T-helper 9 cell (primary cell): ENCODE measurements around the gene CTSZ.
"Not testable (repeated sequence)": the region's sequence is repeated elsewhere in the genome, so short reads cannot be mapped to it uniquely, and the experiment has no call there.

Experiments
- DNase-seq: peaks from one replicate; pipeline ENCODE4 v3.0.0-alpha.2; 2020
- total RNA-seq, 2 donors: gene quantifications; one replicate each; lab custom pipeline; 2026; lab: John Stamatoyannopoulos, UW

Gene CTSZ
- total RNA-seq = 18.6 to 26.6 reads per million in 2 donors

DNA sequence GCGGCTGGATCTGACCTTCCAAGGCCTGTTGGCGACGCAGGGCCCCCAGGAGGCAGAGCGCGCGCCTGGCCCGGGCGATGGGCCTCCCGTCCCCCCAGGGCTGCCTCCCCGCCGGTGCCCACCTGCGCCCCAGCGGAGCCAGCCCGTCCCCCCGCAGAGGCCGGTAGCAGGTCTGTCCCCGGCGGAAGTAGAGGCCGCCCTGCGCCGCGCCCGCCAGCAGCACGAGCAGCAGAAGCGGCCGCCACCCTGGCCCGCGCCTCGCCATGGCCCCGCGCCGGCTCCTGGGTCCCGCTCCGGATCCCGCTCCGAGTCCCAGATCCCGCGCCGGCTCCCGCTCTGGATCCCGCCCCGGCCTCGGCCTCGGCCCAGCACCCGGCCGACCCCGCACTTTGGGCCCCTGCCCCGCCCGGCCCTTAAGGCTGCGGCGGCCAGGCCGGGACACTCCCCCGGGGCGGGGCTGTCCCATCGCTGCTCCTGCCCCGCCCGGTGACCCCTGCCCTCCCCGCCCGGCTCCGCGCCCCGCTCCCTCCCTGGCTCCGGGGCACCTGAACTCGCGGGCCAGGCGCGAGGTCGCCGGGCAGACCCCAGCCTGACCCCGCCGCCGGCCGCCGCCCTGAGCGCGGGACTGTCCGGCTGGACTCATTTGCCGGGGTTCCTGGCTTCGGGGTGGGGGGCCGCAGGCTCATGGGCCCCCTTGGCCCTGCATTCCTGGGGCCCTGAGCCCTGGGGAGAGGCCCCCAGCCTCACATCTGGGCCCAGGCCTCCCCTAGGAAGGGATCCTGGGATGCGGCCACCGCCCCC is at the start of gene CTSZ:
Gene CTSZ, minus strand, starts transcription at position 391 of the 801 bp plus-strand sequence. Its CDS starts 126 bp downstream, at position 265.
- peak; percentile 35 for DNase-seq

DNA sequence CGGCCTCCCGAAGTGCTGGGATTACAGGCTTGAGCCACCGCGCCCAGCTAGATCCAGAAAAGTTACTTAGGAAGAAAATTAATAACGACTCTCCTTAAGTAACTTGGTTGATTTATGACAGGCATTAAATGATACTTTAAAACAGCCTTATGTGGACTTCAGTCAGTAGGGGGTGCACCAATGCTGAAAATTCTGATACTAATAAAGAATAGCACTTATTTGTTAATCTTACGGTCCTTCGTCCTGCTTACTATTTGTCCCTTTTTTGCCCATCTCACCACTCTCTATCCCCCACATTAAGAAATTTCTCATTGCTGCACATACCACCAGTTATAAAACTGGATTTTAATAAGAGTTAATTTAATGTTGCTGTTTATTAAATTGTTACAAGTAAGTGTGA is 48.2 kb upstream of the CTSZ start:
- no peak for DNase-seq

DNA sequence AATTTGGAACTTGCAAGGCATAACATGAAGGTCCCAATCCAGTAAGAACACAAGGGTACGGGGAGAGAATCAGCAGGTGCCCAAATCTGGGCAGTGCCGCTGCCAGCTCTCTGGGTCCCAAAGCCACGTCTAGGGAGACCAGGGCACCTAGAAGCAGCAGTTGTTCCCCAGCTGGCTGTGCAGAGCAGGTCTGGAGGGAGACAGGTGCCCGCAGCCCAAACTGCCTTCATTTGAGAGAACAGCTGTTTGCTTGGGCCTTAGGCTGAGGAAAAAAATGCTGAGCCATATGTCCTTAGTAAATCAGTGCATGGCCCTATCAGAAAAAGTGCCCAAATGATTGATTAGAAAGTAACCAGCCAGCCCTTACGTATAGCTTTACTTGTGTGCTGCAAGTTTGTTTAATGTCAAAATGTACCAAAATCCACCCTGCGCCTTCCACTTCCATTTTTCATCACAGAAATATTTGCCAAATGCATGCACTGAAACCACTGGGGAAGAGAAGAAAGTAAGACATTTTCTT is 44.7 kb upstream of the CTSZ start:
- DNase-seq = no peak

DNA sequence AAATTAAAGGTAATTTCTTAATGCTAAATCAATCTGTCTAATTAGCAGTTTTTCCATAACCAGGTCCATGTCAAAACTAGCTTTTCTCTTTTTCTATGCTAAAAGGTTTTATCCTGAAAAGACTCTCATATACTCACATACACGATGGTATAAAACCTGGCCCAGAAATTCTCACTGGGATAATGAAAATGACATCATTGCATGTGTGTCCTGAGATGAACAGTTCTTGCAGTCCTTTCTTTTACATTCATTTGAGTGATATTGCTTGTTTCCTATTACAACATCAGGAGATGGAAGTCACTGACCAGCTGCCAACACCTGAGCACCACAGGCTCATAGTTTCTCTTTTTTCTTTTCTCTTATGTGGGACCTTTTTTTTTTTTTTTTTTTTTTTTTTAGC is 43.4 kb upstream of the CTSZ start:
- DNase-seq = no peak

DNA sequence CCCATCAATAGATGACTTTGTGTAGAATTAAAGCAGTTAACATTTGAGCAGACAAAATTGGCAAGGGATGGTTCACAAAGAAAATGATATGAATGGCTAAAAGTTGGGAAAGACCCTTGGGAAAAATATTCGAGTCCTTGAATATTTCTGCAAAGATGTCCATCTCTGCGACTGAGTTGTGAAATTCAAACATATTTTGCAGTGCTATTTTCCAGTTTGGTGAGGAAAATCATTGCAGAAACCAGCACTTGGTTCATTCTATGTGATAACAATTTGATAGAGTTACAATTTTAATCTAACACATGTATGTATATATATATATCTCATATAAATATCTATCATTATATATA is 41.6 kb upstream of the CTSZ start:
- no peak for DNase-seq

DNA sequence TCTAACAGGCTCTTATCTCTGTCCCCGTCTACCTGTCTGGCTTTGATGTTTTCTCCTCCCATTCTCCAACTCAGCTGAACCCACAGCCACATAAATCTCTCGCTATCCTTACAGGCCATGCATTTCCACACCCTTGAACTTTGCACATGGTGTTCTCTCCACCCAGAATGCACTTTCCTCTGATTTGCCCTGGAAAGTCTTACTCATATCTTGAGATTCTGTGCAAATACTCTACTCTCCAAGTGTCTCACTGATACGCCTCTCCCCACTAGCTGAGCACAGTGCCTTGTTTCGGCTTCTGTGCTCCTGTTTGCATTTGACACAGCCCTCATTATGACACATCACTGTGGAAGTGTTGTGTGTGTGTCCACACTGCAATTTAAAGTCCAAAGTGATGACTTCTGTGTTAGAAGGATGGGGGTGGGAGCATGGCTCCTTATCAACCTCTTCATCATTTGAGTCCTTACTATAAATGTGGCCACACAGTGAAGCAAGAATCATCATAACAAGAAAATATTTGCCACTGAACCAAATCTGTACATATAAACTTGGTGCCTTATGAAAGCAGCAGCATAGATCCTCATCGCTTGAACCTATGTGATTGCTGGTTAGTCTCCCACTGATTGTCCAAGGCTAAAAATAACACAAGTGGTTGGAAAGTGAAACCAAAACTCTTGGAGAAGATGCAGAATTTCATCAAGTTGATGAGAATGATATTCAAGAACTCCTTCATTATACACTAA is 41.1 kb upstream of the CTSZ start:
- no peak for DNase-seq

DNA sequence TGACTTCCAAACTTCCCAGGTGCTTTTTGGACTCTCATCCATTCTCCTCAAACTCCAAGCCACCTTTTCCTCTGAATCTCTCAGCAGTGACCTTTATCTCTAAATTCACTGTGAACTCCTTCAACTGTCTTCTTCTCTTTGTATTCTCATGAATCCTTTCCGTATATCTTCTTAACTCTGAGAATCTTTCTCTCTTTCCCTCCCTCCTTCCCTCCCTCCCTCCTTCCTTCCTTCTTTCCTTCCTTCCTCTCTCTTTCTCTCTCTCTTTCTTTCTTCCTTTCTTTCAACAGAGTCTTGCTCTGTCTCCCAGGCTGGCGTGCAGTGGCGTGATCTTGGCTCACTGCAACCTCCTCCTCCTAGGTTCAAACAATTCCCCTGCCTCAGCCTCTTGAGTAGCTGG is 39.8 kb upstream of the CTSZ start:
- DNase-seq = no peak

DNA sequence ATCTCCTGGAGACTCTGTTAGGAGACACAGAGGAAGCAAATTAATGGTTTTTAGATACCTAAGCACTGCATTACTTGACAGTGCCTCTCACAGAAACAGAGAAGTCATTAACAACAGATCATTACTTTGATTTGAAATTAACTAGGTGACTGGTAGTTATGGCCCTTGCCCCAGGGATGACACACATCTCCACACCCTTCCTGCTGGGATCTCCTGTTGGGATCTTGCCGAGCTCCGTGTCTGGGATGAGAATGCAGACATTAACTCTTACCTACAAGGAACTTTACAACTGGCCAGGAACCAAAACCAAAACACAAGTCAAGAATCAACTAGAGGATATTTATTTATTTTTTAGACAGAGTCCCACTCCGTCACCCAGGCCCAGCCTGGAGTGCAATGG is 37.7 kb upstream of the CTSZ start:
- DNase-seq = no peak

DNA sequence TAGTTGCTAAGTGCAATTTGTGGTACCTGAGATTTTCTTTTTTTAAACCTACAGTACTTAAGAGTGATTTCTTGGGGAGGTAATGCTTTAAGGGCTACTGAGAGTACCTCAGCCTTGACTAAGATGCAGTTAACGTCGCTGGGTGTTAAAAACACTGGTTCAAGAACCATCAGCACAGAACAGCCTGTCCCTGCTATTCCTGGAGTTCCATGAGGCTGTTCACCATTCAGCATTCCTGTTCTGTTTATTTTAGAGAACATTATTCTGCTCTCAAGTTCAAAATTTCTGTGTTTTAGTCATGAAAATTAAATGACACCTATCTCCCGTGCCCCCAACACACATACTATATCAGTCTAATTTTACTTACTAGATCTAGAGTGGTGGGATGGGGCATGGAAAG is 37.2 kb upstream of the CTSZ start:
- DNase-seq = no peak

DNA sequence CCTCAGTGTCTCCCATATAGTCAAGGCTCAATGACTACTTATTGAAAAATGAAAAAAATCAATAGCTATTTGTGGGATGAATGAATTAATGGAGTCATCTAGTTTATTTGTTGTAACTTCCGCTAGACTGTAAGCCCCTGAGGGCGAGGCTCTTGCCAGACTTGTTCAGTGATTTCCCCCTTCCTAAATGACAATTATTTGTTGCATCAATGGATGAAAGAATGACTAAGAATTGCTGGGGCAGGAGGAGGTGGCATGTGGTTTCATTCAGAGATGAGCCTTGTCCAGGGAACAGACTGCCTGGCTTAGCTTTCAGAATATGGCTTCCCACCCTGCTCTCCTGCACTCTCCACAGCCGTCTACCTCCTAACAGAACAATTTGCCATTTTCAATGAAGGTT is 36.6 kb upstream of the CTSZ start:
- DNase-seq = no peak

DNA sequence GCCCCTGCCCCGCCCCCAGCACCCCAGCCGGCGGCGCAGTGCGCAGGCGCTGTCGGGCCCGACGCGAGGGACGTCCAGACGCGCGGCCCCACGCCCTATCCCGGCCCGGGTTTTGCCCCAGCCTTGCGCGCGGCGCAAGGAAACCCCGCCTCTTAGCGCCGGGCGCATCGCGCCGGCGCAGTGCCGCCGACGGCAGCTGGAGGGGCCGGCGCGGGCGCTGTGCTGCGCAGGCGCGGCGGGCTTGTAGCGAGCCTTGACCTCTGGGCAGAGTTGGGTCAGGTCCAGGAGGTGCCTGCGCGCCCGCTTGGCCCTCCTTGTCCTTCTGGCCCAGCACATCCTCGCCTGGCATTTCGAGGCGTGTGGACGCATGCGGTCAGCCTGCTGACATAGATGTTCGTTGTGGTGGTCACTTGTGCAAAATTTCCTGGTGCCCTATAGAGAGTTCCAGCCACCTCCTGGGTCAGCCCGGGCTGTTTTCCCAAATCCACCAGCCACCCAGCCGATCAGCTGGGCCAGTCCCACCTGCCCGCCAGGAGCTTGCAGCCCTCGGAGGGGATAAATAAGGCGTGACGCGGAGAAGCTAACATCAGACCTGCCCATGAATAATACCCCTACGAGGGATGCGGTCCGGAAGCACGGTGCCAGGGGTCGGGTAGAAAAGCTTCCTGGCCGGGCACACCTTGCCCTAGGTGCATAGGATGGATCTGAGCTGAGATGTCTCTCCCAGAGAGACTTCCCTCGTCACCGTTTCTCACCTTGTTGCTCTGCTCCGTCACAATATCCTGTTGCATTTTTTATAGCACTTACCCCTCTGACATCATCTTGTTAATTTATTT is 36.0 kb upstream of the CTSZ start:
- DNase-seq = peak; percentile 90

DNA sequence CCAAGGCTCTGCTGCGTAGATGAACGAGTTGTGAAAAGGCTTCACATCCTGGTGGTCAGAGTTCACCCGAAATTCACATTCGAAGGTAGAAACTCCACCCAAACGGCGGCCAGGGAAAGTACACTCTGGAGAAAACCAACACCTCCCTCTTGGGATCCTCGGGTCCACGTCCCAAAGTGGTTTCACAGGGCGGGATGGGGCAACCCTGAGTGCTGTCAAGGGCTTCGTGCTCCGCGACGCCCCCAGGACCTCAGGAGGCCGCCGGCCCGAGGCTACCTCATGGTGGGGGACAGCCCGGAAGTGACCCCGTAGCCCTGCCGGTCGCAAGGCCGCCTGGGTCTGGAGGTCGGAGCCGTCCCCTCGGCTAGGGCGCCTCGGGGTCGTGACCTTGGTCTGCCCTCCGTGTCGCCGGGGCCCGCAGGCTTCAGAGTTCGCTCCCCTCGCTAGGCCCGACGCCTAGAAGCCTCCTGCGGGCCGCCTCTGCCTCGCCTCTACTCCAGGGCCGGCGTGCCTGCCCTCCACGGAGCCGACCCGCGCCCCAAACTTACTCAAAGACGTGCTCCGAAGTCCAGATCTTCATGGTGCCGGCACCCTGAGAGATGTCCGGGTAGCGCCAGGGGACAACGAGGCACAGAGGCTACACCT is 35.2 kb upstream of the CTSZ start, which contains the start of gene PRELID3B:
Gene PRELID3B, minus strand, starts transcription at position 636 of the 645 bp plus-strand sequence. Its CDS starts 56 bp downstream, at position 580.
- DNase-seq = no peak

DNA sequence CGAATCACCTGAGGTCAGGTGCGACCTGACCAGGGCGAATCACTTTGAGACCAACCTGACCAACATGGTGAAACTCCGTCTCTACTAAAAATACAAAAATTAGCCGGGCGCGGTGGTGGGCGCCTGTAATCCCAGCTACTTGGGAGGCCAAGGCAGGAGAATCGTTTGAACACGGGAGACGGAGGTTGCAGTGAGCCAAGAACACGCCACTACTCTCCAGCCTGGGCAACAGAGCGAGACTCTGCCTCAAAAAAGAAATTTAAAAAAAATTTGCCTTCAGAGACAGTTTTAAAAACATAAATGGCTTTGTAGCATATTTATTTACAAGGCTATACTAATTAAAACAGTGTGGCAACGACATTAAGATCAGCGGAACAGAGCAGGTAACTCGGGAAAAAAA is 34.4 kb upstream of the CTSZ start:
- not testable (repeated sequence) for DNase-seq

DNA sequence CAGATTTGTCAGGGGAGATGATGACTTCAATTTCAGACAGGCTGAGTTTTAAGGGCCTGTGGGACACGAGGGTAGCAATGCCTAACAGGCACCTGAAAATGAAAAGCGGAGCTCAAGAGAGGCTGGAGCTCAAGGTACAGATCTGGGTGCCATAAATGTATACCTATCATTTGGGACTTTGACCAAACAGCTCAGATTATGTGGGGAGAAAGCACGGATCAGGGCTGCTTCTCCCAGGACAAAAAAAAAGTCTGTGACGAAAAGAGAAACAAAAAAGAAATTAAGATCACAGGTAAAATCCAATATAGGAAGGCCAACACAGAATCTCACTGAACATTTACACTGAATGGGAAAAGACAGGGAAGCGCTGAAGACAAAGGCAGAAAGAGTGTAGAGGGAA is 33.6 kb upstream of the CTSZ start:
- no peak for DNase-seq

DNA sequence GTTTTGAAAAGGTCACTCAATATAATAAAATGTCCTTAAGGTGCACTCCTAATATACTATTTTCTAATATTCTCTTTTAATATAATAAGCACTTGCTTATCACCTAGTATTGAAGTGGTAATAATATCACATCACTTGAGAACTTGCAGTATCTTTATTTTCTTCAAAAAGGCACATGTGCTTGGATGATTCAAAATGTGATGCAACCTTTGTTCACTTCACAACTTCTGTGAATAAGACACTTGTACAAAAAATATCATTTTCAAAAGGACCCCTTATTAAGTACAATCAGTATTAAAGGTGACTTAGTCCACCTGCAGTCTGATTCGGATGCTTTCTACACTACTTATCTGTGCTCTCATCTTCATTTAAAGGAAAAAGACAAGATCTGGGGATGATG is 32.2 kb upstream of the CTSZ start:
- no peak for DNase-seq

DNA sequence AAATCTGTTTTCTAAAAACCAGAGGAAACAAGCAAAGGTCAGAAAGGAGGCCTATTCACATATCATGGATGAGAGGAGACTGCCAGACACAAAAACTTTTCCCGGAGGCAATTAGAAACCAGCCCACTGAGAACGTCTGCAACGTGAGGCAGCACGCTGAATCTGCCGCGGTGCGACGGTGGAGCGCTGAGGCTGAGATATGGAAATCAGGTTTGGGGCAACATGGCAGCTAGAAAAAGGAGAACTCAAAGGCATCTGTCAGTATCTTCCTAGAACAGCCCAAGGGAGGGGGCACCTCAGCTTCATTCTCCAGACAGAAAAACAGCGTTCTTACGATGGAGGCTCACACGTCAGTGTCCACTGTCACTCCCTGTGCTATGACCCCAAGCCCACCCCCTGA is 30.3 kb upstream of the CTSZ start:
- DNase-seq = no peak

DNA sequence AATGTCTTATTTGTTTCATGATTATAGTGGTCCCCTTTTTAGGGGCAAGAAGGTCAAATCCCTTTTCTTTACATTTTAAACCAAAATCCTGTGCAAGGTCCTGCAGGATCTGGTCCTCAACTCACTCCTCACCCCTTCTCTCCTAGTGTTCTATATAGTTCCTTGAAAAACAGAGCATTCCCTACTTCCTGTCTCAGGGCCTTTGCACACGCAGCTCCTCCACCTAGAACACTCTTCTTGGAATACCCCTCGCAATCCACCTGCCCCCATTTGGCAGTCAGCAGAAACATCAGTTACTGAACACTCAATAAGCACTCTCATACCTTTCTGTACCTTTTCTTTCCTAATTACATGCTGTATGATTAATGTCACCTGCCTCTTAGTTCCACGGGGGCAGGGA is 28.3 kb upstream of the CTSZ start:
- no peak for DNase-seq

DNA sequence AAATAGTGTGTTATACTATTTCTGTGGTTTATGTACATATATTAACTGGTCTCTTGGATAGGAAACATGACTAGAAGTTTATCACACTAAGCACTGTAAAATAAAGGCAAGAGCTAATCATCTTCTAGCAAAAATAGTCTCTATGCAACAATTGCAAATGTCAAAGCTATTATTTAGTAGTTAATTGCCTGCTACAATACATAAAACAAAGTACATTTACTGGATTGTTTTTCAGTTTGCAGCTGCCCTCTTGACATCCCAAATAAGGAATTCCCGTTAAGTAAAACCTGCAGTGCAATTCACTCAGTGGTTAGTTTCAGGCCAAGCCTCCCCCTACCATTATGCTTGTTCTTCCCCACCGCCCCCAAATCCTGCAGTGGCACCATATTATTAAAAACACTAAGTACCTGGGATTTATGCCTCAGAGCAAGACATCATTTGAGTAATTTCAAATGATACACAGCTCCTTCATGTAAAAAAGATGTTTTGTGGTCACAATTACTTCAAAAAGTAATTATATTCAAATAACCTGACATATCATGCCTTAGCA is 26.6 kb upstream of the CTSZ start:
- DNase-seq = no peak

DNA sequence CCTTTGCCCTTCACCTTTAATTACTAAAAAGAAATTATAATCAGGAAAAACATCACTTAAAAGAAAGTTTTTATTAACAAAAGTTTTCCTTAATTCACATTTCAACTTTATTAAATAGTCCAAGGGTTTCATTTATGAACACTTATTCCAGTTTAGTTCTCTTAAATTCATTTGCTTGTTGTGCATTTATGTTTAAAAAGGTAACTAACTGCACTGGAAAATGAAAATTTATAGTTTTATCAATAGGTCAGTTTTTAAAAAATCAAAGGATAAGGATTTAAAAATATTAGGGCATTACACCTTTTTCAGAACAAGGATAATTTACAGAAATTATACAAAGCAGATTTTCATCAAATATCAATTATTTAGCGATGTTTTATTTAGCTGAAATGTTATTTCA is 26.0 kb upstream of the CTSZ start:
- DNase-seq = no peak

DNA sequence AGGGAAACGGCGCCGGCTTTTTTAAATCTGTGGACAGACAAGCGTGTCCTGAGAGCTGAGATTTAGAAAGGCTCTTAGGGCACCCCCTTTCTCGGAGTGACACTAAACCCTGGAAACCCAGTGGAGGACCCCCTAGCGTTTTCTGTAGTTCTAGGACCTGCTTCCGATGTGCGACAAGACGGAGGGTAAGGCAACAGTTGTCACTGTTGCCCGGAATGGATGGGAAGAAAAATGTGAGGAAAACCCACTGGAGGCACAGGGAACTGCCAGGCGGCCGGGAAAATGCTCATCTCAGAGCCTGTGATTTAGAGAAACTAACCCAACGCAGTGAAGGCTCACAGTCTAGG is 25.6 kb upstream of the CTSZ start:
- DNase-seq = no peak

DNA sequence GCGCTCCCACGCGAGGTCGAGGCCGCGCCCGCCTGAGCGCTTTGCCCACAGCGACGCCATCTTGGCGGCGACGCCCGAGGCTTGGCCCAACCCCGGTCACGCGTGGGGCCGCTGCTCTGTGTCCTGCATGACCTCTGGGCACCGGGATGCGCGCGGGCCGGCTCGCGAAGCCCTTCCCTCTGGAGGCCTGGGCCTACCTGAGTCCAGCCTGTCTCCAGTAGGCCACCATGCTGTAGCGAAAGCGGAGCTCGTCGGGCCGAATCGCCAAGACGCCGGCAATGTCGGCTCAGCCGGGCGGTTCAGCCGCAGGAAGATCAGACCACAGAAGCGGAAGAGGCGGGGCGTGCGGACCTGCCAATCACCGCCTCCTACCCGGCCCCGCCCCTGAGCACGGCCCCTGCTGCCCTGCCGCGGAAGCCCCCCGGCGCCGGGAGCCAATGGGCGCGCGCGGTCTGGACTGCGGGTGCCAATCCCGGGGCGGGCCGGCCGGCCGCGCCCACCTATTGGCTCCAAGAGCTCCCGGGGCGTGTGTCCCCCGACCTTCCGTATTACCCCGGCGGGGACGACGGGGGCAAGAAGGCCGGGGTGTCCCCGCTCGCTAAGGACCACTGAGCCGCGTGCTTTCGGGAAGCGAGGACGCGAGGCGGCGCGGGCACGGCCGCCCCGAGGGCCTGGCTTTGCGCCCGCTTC is 25.1 kb upstream of the CTSZ start, which contains the start of gene ATP5F1E:
Gene ATP5F1E, minus strand, starts transcription at position 313 of the 690 bp plus-strand sequence. Its CDS starts 84 bp downstream, at position 229.
- peak; percentile 96 for DNase-seq
